ENCODE results near the gene PKIB.

- TF ChIP-seq, protein P1, sequence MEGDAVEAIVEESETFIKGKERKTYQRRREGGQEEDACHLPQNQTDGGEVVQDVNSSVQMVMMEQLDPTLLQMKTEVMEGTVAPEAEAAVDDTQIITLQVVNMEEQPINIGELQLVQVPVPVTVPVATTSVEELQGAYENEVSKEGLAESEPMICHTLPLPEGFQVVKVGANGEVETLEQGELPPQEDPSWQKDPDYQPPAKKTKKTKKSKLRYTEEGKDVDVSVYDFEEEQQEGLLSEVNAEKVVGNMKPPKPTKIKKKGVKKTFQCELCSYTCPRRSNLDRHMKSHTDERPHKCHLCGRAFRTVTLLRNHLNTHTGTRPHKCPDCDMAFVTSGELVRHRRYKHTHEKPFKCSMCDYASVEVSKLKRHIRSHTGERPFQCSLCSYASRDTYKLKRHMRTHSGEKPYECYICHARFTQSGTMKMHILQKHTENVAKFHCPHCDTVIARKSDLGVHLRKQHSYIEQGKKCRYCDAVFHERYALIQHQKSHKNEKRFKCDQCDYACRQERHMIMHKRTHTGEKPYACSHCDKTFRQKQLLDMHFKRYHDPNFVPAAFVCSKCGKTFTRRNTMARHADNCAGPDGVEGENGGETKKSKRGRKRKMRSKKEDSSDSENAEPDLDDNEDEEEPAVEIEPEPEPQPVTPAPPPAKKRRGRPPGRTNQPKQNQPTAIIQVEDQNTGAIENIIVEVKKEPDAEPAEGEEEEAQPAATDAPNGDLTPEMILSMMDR (IDR thresholded peaks at IDR 0.05): no peak
- no peak for TF ChIP-seq POLR2AphosphoS5 (IDR thresholded peaks at IDR 0.05)
These were observed 41.9 kb upstream of the PKIB start for GRCh38 chr6:122568350-122568749.
